Measurements from ENCODE around the gene C16orf96.

DNA sequence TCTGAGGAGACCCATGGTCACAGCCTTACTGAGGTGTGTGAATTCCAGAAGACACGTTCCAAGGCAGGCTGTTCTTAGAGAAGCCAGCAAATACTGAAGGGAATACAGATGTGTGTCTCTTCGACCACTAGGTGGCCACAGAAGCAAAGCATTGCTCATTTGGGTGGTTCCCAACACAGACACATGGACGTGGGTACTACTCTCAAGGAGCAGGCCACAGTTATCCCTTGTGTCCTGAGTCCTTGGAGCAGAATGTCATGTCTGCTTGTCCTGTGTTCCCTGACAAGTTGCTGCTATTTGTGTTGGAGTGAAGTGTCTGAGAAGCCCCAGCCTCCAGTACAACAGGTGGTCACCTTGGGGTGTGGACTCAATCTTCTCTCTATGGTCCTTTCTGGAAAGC, 49.7 kb upstream of the C16orf96 start:
- TF ChIP-seq, protein P1, sequence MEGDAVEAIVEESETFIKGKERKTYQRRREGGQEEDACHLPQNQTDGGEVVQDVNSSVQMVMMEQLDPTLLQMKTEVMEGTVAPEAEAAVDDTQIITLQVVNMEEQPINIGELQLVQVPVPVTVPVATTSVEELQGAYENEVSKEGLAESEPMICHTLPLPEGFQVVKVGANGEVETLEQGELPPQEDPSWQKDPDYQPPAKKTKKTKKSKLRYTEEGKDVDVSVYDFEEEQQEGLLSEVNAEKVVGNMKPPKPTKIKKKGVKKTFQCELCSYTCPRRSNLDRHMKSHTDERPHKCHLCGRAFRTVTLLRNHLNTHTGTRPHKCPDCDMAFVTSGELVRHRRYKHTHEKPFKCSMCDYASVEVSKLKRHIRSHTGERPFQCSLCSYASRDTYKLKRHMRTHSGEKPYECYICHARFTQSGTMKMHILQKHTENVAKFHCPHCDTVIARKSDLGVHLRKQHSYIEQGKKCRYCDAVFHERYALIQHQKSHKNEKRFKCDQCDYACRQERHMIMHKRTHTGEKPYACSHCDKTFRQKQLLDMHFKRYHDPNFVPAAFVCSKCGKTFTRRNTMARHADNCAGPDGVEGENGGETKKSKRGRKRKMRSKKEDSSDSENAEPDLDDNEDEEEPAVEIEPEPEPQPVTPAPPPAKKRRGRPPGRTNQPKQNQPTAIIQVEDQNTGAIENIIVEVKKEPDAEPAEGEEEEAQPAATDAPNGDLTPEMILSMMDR (conservative IDR thresholded peaks at IDR 0.05) = peak; percentile 90
- no peak for TF ChIP-seq ZFX (IDR thresholded peaks at IDR 0.05)

Data from C4-2B (cell line).